Endothelial cell of umbilical vein (primary cell): ENCODE data around the gene PELI2. TPM values are rescaled to one million over a fixed set of nuclear protein-coding genes. Genes with fewer than 3 reads are reported as not detected.

Experiments used
- BruUV-seq: library from RNA; stranded (reverse); fragments of 400-500 nt; replicated peaks from 2 replicates; lab custom pipeline; 2021; lab: Mats Ljungman, UMichigan
- CTCF ChIA-PET: fragments of 300-600, 350-600 bp; sonication (Branson Sonifier 250); formaldehyde crosslinking; loops from one replicate; lab custom pipeline; 2021; ENCODE audit warnings: antibody characterized with exemption, inconsistent platforms; lab: Charles Lee
- POLR2A ChIA-PET: fragments of 300-600, 350-600 bp; sonication (Branson Sonifier 250); formaldehyde crosslinking; loops from one replicate; lab custom pipeline; 2021; ENCODE audit warnings: antibody characterized with exemption, inconsistent platforms; lab: Charles Lee
- DNase-seq: peaks from one replicate; pipeline ENCODE4 v3.0.0-alpha.2; 2011; ENCODE audit warnings: low read depth, low spot score
- FAIRE-seq: peaks from 2 replicates; lab custom pipeline; 2011; peaks lifted over from hg19 to GRCh38; lab: Jason Lieb, UNC
- H2AFZ ChIP-seq: 2 replicates; pipeline ENCODE4 v1.6.0; 2012; ENCODE audit warnings: low read depth, low read length, control low read depth, inconsistent platforms
- H3K27ac ChIP-seq: 2 replicates; pipeline ENCODE4 v1.5.1; 2011; ENCODE audit warnings: low read depth, mild to moderate bottlenecking, control low read depth, low read length, moderate library complexity; ENCODE audit not compliant: insufficient read depth
- H3K27me3 ChIP-seq, 2 experiments: 2 replicates each; pipeline versions ENCODE4 v1.6.0 to v1.6.1; 2011; ENCODE audit warnings: low read length in 2 of 2, mixed read lengths in 1 of 2; ENCODE audit not compliant: control insufficient read depth in 2 of 2, insufficient read depth in 2 of 2
- H3K36me3 ChIP-seq, 2 experiments: 2 replicates in 1 of 2; 3 replicates in 1 of 2; pipeline ENCODE4 v1.5.1; 2011; ENCODE audit warnings: low read length in 2 of 2, mild to moderate bottlenecking in 1 of 2, moderate library complexity in 1 of 2; ENCODE audit not compliant: control insufficient read depth in 2 of 2, insufficient read depth in 2 of 2; ENCODE audit errors: extremely low read depth in 1 of 2
- H3K4me1 ChIP-seq: 3 replicates; pipeline ENCODE4 v1.5.1; 2011; ENCODE audit warnings: mild to moderate bottlenecking, low read length; ENCODE audit not compliant: control insufficient read depth, insufficient read depth; ENCODE audit errors: extremely low read depth
- H3K4me2 ChIP-seq: 2 replicates; pipeline ENCODE4 v1.6.1; 2011; ENCODE audit warnings: low read length, control low read depth, mixed read lengths; ENCODE audit not compliant: insufficient read depth
- H3K4me3 ChIP-seq, 3 experiments: fragments of 200-600 bp in 1 of 3; sonication (generic), shearing (Covaris generic) in 1 of 3; replicated peaks in 1 of 3; 2 replicates each; pipeline ENCODE4 v1.5.1; 2011 to 2016; ENCODE audit warnings: control low read depth in 3 of 3, low read length in 3 of 3, mild to moderate bottlenecking in 2 of 3, inconsistent platforms in 1 of 3, low read depth in 1 of 3, moderate library complexity in 1 of 3; ENCODE audit not compliant: insufficient read depth in 1 of 3
- H3K79me2 ChIP-seq: 2 replicates; pipeline ENCODE4 v1.6.0; 2012; ENCODE audit warnings: low read length, inconsistent platforms; ENCODE audit not compliant: control insufficient read depth, insufficient read depth
- H3K9ac ChIP-seq: replicated peaks from 2 replicates; pipeline ENCODE3; 2011; ENCODE audit warnings: low read length, control low read depth; ENCODE audit not compliant: insufficient read depth; ENCODE audit errors: extremely low read depth
- H3K9me1 ChIP-seq: replicated peaks from 3 replicates; pipeline ENCODE4 v1.6.0; 2011; ENCODE audit warnings: mild to moderate bottlenecking, low read length; ENCODE audit not compliant: control insufficient read depth, insufficient read depth; ENCODE audit errors: extremely low read depth
- H3K9me3 ChIP-seq: replicated peaks from 2 replicates; pipeline ENCODE4 v1.5.1; 2012; ENCODE audit warnings: low read length, inconsistent platforms; ENCODE audit not compliant: control insufficient read depth, insufficient read depth
- H4K20me1 ChIP-seq: replicated peaks from 2 replicates; pipeline ENCODE3; 2011; ENCODE audit warnings: mild to moderate bottlenecking, low read length; ENCODE audit not compliant: control insufficient read depth, insufficient read depth; ENCODE audit errors: extremely low read depth
- EZH2 ChIP-seq: IDR thresholded peaks from 2 replicates; pipeline ENCODE4 v1.6.1; 2012; ENCODE audit warnings: borderline replicate concordance, low read depth, mild to moderate bottlenecking, moderate library complexity, low read length, inconsistent platforms; ENCODE audit not compliant: severe bottlenecking
- FOS ChIP-seq: IDR thresholded peaks from 2 replicates; pipeline ENCODE4 v1.6.1; 2011; ENCODE audit warnings: mild to moderate bottlenecking, low read length, moderate library complexity, borderline replicate concordance; ENCODE audit not compliant: insufficient read depth
- GATA2 ChIP-seq: IDR thresholded peaks from 2 replicates; pipeline ENCODE4 v1.7.0; 2011; ENCODE audit warnings: low read depth, mild to moderate bottlenecking, moderate library complexity, mixed read lengths, low read length; ENCODE audit not compliant: insufficient read length, insufficient read depth
- JUN ChIP-seq: IDR thresholded peaks from 2 replicates; pipeline ENCODE4 v1.6.1; 2011; ENCODE audit warnings: borderline replicate concordance, low read depth; ENCODE audit not compliant: insufficient read length, insufficient read depth
- MAX ChIP-seq: IDR thresholded peaks from 2 replicates; pipeline ENCODE4 v1.6.1; 2011; ENCODE audit not compliant: insufficient read depth, insufficient read length
- MYC ChIP-seq: IDR thresholded peaks from one replicate; pipeline ENCODE4 v1.6.1; 2011; ENCODE audit warnings: mild to moderate bottlenecking, low read depth, low read length
- POLR2A ChIP-seq: IDR thresholded peaks from 2 replicates; pipeline ENCODE4 v1.6.1; 2012; ENCODE audit warnings: low read depth, mild to moderate bottlenecking, control low read depth, low read length
- POLR2AphosphoS5 ChIP-seq: IDR thresholded peaks from 2 replicates; pipeline ENCODE4 v1.6.1; 2012; ENCODE audit warnings: low read depth, mild to moderate bottlenecking, control low read depth, low read length, moderate library complexity; ENCODE audit not compliant: insufficient read depth
- dilution Hi-C: fragments of 300-500 bp; cut with MboI; formaldehyde crosslinking; loops from one replicate; pipeline ENCODE4 v1.15.0; 2019; ENCODE audit warnings: low sequenced_read_pairs; ENCODE audit not compliant: extremely low pct_ligation_motif_present
- intact Hi-C: fragments of 100-400 bp; cut with micrococcal nuclease; formaldehyde crosslinking; loops from one replicate; pipeline ENCODE4 v1.10.0; 2022
- polyA plus RNA-seq, 4 experiments: library from polyadenylated mRNA; depleted of rRNA in 3 of 4; stranded (reverse) in 3 of 4; unstranded in 1 of 4; fragments of >200 nt; gene quantifications; 2 replicates each; pipeline versions ENCODE4 v1.2.1 to v1.2.3, GENCODE V29; 2011 to 2012; ENCODE audit warnings: missing spikeins in 1 of 4
- total RNA-seq: library from RNA; stranded (reverse); gene quantifications from 2 replicates; pipeline ENCODE4 v1.2.3, GENCODE V29; 2021
- TF ChIP-seq, protein P1 (sequence below), 2 donors: IDR thresholded peaks; 1 replicate in 1 of 2; 2 replicates in 1 of 2; pipeline ENCODE4 v1.5.1; 2011; ENCODE audit warnings: low read length in 2 of 2, mild to moderate bottlenecking in 2 of 2, moderate library complexity in 2 of 2, control low read depth in 1 of 2, inconsistent platforms in 1 of 2, low read depth in 1 of 2; ENCODE audit not compliant: insufficient read depth in 1 of 2; ENCODE audit errors: extremely low read depth in 1 of 2

The PELI2 gene
- total and polyA plus RNA-seq, 2 donors (not counting 3 experiments of a cell fraction or from before 2014, with no cell fraction given): 11.5 to 13.0 TPM

DNA sequence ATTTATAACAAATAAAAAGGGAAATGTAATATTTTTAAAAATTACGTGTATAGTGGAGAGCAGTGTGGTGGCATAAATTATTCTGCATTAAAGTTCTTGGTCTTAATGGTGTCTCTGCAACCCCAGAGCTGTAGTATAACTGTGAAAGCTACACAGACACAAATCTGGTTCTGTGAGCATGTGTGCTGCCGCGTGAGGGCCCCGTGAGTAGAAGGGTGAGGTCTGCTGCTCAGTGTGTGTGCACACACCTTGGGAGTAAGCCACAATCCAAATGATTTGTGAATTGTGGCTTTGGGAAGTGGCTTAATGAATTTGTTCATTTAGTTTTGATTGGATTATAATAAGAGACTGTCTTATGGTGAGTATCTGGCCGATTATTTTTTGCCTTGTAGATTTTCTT, 16.8 kb downstream of the PELI2 start:
- H3K27me3 ChIP-seq: no peaks in the 10 kb centered on the region
- H3K9me1 ChIP-seq: no peaks in the 10 kb centered on the region
- no peak for FAIRE-seq
- POLR2A ChIA-PET: no interaction called here
- CTCF ChIA-PET: no interaction called here
- DNase-seq: no peak
- intact Hi-C loops (no loop called here), dilution Hi-C loops (no loop called here)
- no peak overlapping the region for H2AFZ ChIP-seq
- H3K4me3 ChIP-seq: no peak overlapping the region
- H4K20me1 ChIP-seq: peaks cover 4% of the 10 kb centered on the region
- H3K79me2 ChIP-seq: peaks cover 4% of the 10 kb centered on the region
- H3K4me1 ChIP-seq: peaks cover 2% of the 10 kb centered on the region
- no peak overlapping the region for H3K9ac ChIP-seq
- no peak overlapping the region for H3K4me2 ChIP-seq
- no peak overlapping the region for H3K27ac ChIP-seq
- H3K36me3 ChIP-seq: no peaks in the 10 kb centered on the region
- no peaks in the 10 kb centered on the region for H3K9me3 ChIP-seq
- no TSS peak for BruUV-seq
- TF ChIP-seq POLR2AphosphoS5: no peak

- BruUV-seq: no TSS peak
- intact Hi-C loops (no loop called here), dilution Hi-C loops (no loop called here)
- ChIA-PET CTCF (no interaction called here), POLR2A (no interaction called here)
- no peak for DNase-seq
- Histone ChIP-seq H3K79me2 (peaks cover 4% of the 10 kb centered on the region), H3K4me2 (no peak overlapping the region), H3K4me1 (no peaks in the 10 kb centered on the region), H2AFZ (no peak overlapping the region), H3K9ac (no peak overlapping the region), H3K27ac (no peak overlapping the region), H4K20me1 (peaks cover 4% of the 10 kb centered on the region), H3K27me3 (no peaks in the 10 kb centered on the region), H3K9me3 (no peaks in the 10 kb centered on the region), H3K36me3 (no peaks in the 10 kb centered on the region), H3K9me1 (no peaks in the 10 kb centered on the region), H3K4me3 (no peak overlapping the region)
- FAIRE-seq: no peak
- TF ChIP-seq FOS (no peak), GATA2 (no peak), EZH2 (no peak), POLR2AphosphoS5 (no peak), MYC (no peak), MAX (no peak), POLR2A (no peak), JUN (no peak)
- TF ChIP-seq, protein P1, sequence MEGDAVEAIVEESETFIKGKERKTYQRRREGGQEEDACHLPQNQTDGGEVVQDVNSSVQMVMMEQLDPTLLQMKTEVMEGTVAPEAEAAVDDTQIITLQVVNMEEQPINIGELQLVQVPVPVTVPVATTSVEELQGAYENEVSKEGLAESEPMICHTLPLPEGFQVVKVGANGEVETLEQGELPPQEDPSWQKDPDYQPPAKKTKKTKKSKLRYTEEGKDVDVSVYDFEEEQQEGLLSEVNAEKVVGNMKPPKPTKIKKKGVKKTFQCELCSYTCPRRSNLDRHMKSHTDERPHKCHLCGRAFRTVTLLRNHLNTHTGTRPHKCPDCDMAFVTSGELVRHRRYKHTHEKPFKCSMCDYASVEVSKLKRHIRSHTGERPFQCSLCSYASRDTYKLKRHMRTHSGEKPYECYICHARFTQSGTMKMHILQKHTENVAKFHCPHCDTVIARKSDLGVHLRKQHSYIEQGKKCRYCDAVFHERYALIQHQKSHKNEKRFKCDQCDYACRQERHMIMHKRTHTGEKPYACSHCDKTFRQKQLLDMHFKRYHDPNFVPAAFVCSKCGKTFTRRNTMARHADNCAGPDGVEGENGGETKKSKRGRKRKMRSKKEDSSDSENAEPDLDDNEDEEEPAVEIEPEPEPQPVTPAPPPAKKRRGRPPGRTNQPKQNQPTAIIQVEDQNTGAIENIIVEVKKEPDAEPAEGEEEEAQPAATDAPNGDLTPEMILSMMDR (IDR thresholded peaks at IDR 0.05; ENCODE audit: extremely low read depth in 1 of 2, insufficient read depth in 1 of 2, low read depth in 1 of 2, low read length in 2 of 2): no peak
Observed at GRCh38 chr14:56135668-56136067, 17.5 kb downstream of the PELI2 start.
